ENCODE data around the gene PRR7.

DNA sequence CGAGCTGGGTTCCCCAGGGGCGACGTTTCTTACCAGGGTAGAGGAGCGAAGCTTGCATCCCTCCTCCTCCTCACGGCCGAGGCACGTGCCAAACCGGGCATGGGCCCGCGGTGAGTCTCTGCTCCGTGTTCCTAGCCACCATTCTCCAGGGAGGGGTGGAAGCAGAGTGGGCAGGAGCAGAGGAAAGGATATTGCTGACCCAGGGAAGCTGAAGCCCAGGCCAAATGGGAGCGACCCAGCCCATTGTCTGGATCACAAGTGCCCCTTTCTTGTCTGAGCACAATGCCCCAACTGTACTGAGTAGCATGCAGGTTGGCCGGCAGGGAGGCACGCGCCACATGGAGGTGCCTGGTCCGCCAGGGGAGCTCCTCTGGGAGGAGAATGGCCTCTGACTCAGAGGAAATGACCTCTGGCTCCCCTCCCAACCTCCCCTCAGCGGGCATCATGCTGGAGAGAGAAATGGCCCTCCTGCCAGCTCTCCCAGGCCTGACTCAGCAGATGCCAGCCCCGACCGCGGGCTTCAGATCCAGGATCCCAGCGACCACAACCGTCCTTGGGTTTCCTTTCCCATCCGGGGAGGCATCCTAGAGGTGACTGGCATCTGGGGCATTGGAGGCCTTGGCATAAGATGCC, 1.1 kb downstream of the PRR7 start:
- peak; percentile 53 to 70; a peak in 2 of 4 replicates for TF ChIP-seq MAFK (conservative IDR thresholded peaks at IDR 0.05 in 1 of 2, IDR thresholded peaks at IDR 0.05 in 1 of 2; ENCODE audit: low read length in 2 of 2)
- TF ChIP-seq, protein P1, sequence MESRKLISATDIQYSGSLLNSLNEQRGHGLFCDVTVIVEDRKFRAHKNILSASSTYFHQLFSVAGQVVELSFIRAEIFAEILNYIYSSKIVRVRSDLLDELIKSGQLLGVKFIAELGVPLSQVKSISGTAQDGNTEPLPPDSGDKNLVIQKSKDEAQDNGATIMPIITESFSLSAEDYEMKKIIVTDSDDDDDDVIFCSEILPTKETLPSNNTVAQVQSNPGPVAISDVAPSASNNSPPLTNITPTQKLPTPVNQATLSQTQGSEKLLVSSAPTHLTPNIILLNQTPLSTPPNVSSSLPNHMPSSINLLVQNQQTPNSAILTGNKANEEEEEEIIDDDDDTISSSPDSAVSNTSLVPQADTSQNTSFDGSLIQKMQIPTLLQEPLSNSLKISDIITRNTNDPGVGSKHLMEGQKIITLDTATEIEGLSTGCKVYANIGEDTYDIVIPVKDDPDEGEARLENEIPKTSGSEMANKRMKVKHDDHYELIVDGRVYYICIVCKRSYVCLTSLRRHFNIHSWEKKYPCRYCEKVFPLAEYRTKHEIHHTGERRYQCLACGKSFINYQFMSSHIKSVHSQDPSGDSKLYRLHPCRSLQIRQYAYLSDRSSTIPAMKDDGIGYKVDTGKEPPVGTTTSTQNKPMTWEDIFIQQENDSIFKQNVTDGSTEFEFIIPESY (CRISPR knock-in tag; IDR thresholded peaks at IDR 0.05) = peak; percentile 64
- TF ChIP-seq SRF (IDR thresholded peaks at IDR 0.05; ENCODE audit: low read depth, low read length) = no peak
- TF ChIP-seq PAWR (CRISPR knock-in tag; IDR thresholded peaks at IDR 0.05; ENCODE audit: borderline replicate concordance) = no peak
- TF ChIP-seq TBX2 (CRISPR knock-in tag; IDR thresholded peaks at IDR 0.05; ENCODE audit: borderline replicate concordance) = peak; percentile 62; the same call in 1 of the 2 replicates

Measured in HepG2 (cell line).